Measurements from ENCODE around the gene CAP2.
"Not testable (repeated sequence)": the region's sequence is repeated elsewhere in the genome, so short reads cannot be mapped to it uniquely, and the experiment has no call there.

The CAP2 gene

GRCh38 chr6:17421406-17421805, 28.0 kb downstream of the CAP2 start:
- no peaks in the 10 kb centered on the region for H3K4me1 ChIP-seq (ENCODE audit: control insufficient read depth, low read length)
- no peaks in the 10 kb centered on the region for H4K20me1 ChIP-seq (ENCODE audit: control insufficient read depth, insufficient read depth, low read depth, low read length)
- no peaks in the 10 kb centered on the region for H3K36me3 ChIP-seq (ENCODE audit: control insufficient read depth, low read length)
- no peaks in the 10 kb centered on the region for H3K9me2 ChIP-seq (replicated peaks; ENCODE audit: control insufficient read depth, low read length)
- no peaks in the 10 kb centered on the region for H3F3A ChIP-seq (ENCODE audit: control insufficient read depth, insufficient read depth)
- H3K79me2 ChIP-seq (ENCODE audit: control insufficient read depth, low read length) = no peaks in the 10 kb centered on the region
- H3K9me3 ChIP-seq (ENCODE audit: control insufficient read depth, insufficient read depth, low read length) = no peaks in the 10 kb centered on the region
- H3K4me3 ChIP-seq (ENCODE audit: low read length) = no peak overlapping the region
- no peak for TF ChIP-seq EZH2phosphoT487 (IDR thresholded peaks at IDR 0.05; ENCODE audit: borderline replicate concordance, low read length)
- no peak for TF ChIP-seq CTCF (IDR thresholded peaks at IDR 0.05; ENCODE audit: low read depth, low read length, poor library complexity, severe bottlenecking)
- no peaks in the 10 kb centered on the region for H3K27me3 ChIP-seq (ENCODE audit: control insufficient read depth, low read length)
- H3K4me2 ChIP-seq (ENCODE audit: low read length) = no peak overlapping the region
- no peak overlapping the region for H3K27ac ChIP-seq (ENCODE audit: low read depth, low read length)

GRCh38 chr6:17423026-17423425, 29.6 kb downstream of the CAP2 start:
- no peaks in the 10 kb centered on the region for H4K20me1 ChIP-seq (ENCODE audit: control insufficient read depth, insufficient read depth, low read depth, low read length)
- H3K27me3 ChIP-seq (ENCODE audit: control insufficient read depth, low read length) = no peaks in the 10 kb centered on the region
- no peak overlapping the region for H3K4me2 ChIP-seq (ENCODE audit: low read length)
- no peaks in the 10 kb centered on the region for H3K9me3 ChIP-seq (ENCODE audit: control insufficient read depth, insufficient read depth, low read length)
- H3K27ac ChIP-seq (ENCODE audit: low read depth, low read length) = no peak overlapping the region
- H3K4me3 ChIP-seq (ENCODE audit: low read length) = no peak overlapping the region
- no peaks in the 10 kb centered on the region for H3K4me1 ChIP-seq (ENCODE audit: control insufficient read depth, low read length)
- H3K79me2 ChIP-seq (ENCODE audit: control insufficient read depth, low read length) = no peaks in the 10 kb centered on the region
- H3K9me2 ChIP-seq (replicated peaks; ENCODE audit: control insufficient read depth, low read length) = no peaks in the 10 kb centered on the region
- H3F3A ChIP-seq (ENCODE audit: control insufficient read depth, insufficient read depth) = no peaks in the 10 kb centered on the region
- TF ChIP-seq EZH2phosphoT487 (IDR thresholded peaks at IDR 0.05; ENCODE audit: borderline replicate concordance, low read length) (no peak), CTCF (IDR thresholded peaks at IDR 0.05; ENCODE audit: low read depth, low read length, poor library complexity, severe bottlenecking) (no peak)
- no peaks in the 10 kb centered on the region for H3K36me3 ChIP-seq (ENCODE audit: control insufficient read depth, low read length)

GRCh38 chr6:17427062-17427461, 33.7 kb downstream of the CAP2 start:
- Histone ChIP-seq H3K9me2 (replicated peaks; ENCODE audit: control insufficient read depth, low read length) (no peaks in the 10 kb centered on the region), H3K9me3 (ENCODE audit: control insufficient read depth, insufficient read depth, low read length) (no peaks in the 10 kb centered on the region), H3K4me3 (ENCODE audit: low read length) (no peak overlapping the region), H3F3A (ENCODE audit: control insufficient read depth, insufficient read depth) (no peaks in the 10 kb centered on the region), H3K27ac (ENCODE audit: low read depth, low read length) (no peak overlapping the region), H3K27me3 (ENCODE audit: control insufficient read depth, low read length) (no peaks in the 10 kb centered on the region), H3K79me2 (ENCODE audit: control insufficient read depth, low read length) (no peaks in the 10 kb centered on the region), H3K4me2 (ENCODE audit: low read length) (no peak overlapping the region), H4K20me1 (ENCODE audit: control insufficient read depth, insufficient read depth, low read depth, low read length) (no peaks in the 10 kb centered on the region), H3K36me3 (ENCODE audit: control insufficient read depth, low read length) (no peaks in the 10 kb centered on the region), H3K4me1 (ENCODE audit: control insufficient read depth, low read length) (no peaks in the 10 kb centered on the region)
- TF ChIP-seq EZH2phosphoT487 (IDR thresholded peaks at IDR 0.05; ENCODE audit: borderline replicate concordance, low read length) (no peak), CTCF (IDR thresholded peaks at IDR 0.05; ENCODE audit: low read depth, low read length, poor library complexity, severe bottlenecking) (no peak)

- H3K4me3 ChIP-seq (ENCODE audit: low read length) = no peak overlapping the region
- no peaks in the 10 kb centered on the region for H3K79me2 ChIP-seq (ENCODE audit: control insufficient read depth, low read length)
- no peaks in the 10 kb centered on the region for H4K20me1 ChIP-seq (ENCODE audit: control insufficient read depth, insufficient read depth, low read depth, low read length)
- H3K9me2 ChIP-seq (replicated peaks; ENCODE audit: control insufficient read depth, low read length) = no peaks in the 10 kb centered on the region
- H3K4me2 ChIP-seq (ENCODE audit: low read length) = no peak overlapping the region
- H3K4me1 ChIP-seq (ENCODE audit: control insufficient read depth, low read length) = no peaks in the 10 kb centered on the region
- H3K9me3 ChIP-seq (ENCODE audit: control insufficient read depth, insufficient read depth, low read length) = no peaks in the 10 kb centered on the region
- TF ChIP-seq EZH2phosphoT487 (IDR thresholded peaks at IDR 0.05; ENCODE audit: borderline replicate concordance, low read length) (no peak), CTCF (IDR thresholded peaks at IDR 0.05; ENCODE audit: low read depth, low read length, poor library complexity, severe bottlenecking) (no peak)
- no peak overlapping the region for H3K27ac ChIP-seq (ENCODE audit: low read depth, low read length)
- H3K27me3 ChIP-seq (ENCODE audit: control insufficient read depth, low read length) = no peaks in the 10 kb centered on the region
- H3F3A ChIP-seq (ENCODE audit: control insufficient read depth, insufficient read depth) = no peaks in the 10 kb centered on the region
- no peaks in the 10 kb centered on the region for H3K36me3 ChIP-seq (ENCODE audit: control insufficient read depth, low read length)
Observed at GRCh38 chr6:17427617-17428016, 34.2 kb downstream of the CAP2 start.

- H3K27me3 ChIP-seq (ENCODE audit: control insufficient read depth, low read length); H3K4me2 ChIP-seq (ENCODE audit: low read length); H3K79me2 ChIP-seq (ENCODE audit: control insufficient read depth, low read length); H3K9me3 ChIP-seq (ENCODE audit: control insufficient read depth, insufficient read depth, low read length); H3K36me3 ChIP-seq (ENCODE audit: control insufficient read depth, low read length); H4K20me1 ChIP-seq (ENCODE audit: control insufficient read depth, insufficient read depth, low read depth, low read length); H3K9me2 ChIP-seq (replicated peaks; ENCODE audit: control insufficient read depth, low read length); H3K27ac ChIP-seq (ENCODE audit: low read depth, low read length); H3K4me1 ChIP-seq (ENCODE audit: control insufficient read depth, low read length); H3F3A ChIP-seq (ENCODE audit: control insufficient read depth, insufficient read depth); H3K4me3 ChIP-seq (ENCODE audit: low read length): not testable (repeated sequence)
Observed at GRCh38 chr6:17428595-17429120, 35.3 kb downstream of the CAP2 start.

All from DOHH2 (cell line).